Stimulated activated naive B cell treated with anti-CD40 and anti-IgM and Interleukin-4, amounts not matched to agents 10 μg/mL and 1 μg/mL and 100 μg/mL, for 72 hours (primary cell): ENCODE data around the gene LINC01488.

Experiments
- ATAC-seq, 2 donors: fragments of 150-1000 bp; cut with Tn5 transposase; replicated peaks; 2 replicates each; pipeline ENCODE4 v1.10.0; 2021; ENCODE audit warnings: moderate library complexity in 1 of 2
- DNase-seq: peaks from one replicate; pipeline ENCODE4 v3.0.0; 2021
- H3K27ac Mint-ChIP-seq: one replicate; pipeline ENCODE4 v1.8.0; 2022; ENCODE audit warnings: mild to moderate bottlenecking, mixed read lengths
- H3K27me3 Mint-ChIP-seq, 2 donors: one replicate each; pipeline ENCODE4 v1.8.0; 2022; ENCODE audit warnings: mixed read lengths in 2 of 2
- H3K36me3 Mint-ChIP-seq, 2 donors: one replicate each; pipeline ENCODE4 v1.8.0; 2022; ENCODE audit warnings: mixed read lengths in 2 of 2, mild to moderate bottlenecking in 1 of 2
- H3K4me1 Mint-ChIP-seq, 2 donors: one replicate each; pipeline ENCODE4 v1.8.0; 2022; ENCODE audit warnings: mixed read lengths in 2 of 2, mild to moderate bottlenecking in 1 of 2
- H3K4me3 Mint-ChIP-seq, 2 donors: one replicate each; pipeline ENCODE4 v1.8.0; 2022; ENCODE audit warnings: mild to moderate bottlenecking in 2 of 2, mixed read lengths in 2 of 2, moderate library complexity in 1 of 2
- H3K9me3 Mint-ChIP-seq, 2 donors: one replicate each; pipeline ENCODE4 v1.8.0; 2022; ENCODE audit warnings: mixed read lengths in 2 of 2, mild to moderate bottlenecking in 1 of 2

The LINC01488 gene

DNA sequence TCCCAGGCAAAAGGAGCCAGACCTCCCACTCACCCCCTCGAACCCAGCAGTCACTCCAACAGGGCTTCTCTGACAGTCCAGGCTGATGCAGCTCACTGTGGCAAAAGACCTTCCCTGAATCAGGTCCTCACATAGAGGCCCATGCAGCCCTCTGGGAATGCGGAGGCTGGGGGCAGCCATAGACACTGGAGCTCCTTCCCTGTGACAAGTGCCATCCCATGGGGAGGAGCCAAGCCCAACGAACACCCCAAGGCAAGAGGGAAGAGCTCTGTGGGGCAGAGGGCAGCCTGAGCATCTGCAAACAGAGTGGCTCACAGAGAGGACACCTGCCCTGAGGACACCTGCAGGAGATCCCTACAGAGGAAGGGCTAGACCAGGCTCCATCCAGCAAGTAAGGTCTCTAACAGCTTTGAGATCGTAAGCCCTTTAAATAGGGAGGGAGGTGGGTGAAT is at the start of gene LINC01488:
Gene LINC01488 (plus strand): TSS at position 271 of the 452 bp plus-strand sequence.
- ATAC-seq (no peak), DNase-seq (no peak)
- Mint-ChIP-seq H3K27me3 (no peaks in the 10 kb centered on the region), H3K36me3 (no peaks in the 10 kb centered on the region), H3K9me3 (no peaks in the 10 kb centered on the region), H3K4me3 (no peak within 1 kb of the TSS), H3K27ac (no peak within 1 kb of the TSS), H3K4me1 (no peaks in the 10 kb centered on the region)

DNA sequence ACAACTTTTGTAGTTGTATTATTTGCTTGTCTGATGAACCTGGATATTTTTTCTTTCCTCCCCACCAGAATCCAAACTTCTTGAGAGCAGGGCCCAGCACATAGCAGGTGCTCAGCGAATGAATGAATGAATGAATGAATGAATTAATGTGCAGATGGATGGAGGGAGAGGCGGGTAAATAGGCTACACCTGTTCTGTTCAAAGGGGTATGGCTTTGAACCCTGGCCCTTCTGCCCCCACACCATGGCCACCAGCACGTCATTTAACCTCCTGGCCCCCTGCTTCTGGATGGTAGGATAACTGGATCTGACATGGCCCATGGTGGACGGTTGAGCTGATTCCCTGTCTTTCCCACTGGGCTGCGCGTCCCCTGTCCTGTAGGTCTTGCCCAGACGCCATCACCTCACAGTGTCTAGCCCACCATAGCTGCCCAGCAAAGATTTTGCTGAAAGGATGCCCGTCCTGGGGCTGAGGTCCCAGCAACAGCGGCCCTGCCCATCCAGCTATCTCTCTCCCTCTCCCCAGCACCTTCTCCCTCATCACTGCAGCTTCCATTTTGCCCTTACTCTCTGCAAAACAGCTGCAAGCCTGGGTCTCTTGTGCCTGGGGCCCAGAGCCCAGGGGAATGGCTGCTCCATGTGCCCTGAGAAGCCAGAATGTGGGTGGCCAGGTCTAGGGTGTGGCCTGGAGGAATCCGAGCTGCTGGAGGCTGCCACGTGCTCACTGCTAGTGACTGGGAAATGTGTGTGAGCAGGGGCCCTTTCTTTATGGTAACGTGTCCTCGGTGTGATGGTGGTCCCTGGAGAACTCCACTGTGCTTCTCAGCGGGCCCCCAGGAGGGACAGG is 49.3 kb upstream of the LINC01488 start:
- Mint-ChIP-seq H3K4me1 (peaks cover 2 to 12% of the 10 kb centered on the region in 2 donors), H3K27ac (no peak overlapping the region), H3K4me3 (no peak overlapping the region), H3K9me3 (no peaks in the 10 kb centered on the region), H3K27me3 (peaks cover 19 to 20% of the 10 kb centered on the region in 2 donors), H3K36me3 (no peaks in the 10 kb centered on the region)
- no peak for DNase-seq
- no peak for ATAC-seq

DNA sequence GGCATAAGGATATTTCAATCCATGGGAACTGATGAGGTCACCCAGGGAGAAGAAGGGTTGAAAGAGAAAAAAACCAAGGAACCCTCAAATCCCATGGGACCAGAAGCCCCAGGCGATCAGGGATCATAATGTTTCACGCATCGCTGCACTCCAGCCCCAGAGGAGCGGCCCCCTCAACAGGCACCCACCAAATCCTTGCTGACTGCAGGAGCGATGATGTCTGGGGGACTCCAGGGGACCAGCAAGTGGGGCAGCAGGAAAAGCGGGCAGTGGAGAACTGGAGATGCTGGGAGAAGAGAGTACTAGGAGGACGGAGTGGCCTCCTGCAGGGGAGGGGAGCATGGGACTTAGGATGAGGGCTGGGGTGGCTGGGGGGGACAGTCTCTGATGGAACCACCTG is 47.7 kb upstream of the LINC01488 start:
- no peaks in the 10 kb centered on the region for H3K36me3 Mint-ChIP-seq
- peaks cover 19 to 23% of the 10 kb centered on the region in 2 donors for H3K27me3 Mint-ChIP-seq
- ATAC-seq, result no peak
- H3K4me1 Mint-ChIP-seq, result peaks cover 2 to 15% of the 10 kb centered on the region in 2 donors
- no peak overlapping the region for H3K4me3 Mint-ChIP-seq
- H3K27ac Mint-ChIP-seq, result no peak overlapping the region
- H3K9me3 Mint-ChIP-seq, result no peaks in the 10 kb centered on the region
- DNase-seq, result no peak

GRCh38 chr11:69434471-69434931 is 47.0 kb upstream of the LINC01488 start:
- ATAC-seq (no peak), DNase-seq (no peak)
- Mint-ChIP-seq H3K9me3 (no peaks in the 10 kb centered on the region), H3K36me3 (no peaks in the 10 kb centered on the region), H3K4me3 (no peak overlapping the region), H3K4me1 (peaks cover 2 to 15% of the 10 kb centered on the region in 2 donors), H3K27me3 (peaks cover 22 to 30% of the 10 kb centered on the region in 2 donors), H3K27ac (no peak overlapping the region)

DNA sequence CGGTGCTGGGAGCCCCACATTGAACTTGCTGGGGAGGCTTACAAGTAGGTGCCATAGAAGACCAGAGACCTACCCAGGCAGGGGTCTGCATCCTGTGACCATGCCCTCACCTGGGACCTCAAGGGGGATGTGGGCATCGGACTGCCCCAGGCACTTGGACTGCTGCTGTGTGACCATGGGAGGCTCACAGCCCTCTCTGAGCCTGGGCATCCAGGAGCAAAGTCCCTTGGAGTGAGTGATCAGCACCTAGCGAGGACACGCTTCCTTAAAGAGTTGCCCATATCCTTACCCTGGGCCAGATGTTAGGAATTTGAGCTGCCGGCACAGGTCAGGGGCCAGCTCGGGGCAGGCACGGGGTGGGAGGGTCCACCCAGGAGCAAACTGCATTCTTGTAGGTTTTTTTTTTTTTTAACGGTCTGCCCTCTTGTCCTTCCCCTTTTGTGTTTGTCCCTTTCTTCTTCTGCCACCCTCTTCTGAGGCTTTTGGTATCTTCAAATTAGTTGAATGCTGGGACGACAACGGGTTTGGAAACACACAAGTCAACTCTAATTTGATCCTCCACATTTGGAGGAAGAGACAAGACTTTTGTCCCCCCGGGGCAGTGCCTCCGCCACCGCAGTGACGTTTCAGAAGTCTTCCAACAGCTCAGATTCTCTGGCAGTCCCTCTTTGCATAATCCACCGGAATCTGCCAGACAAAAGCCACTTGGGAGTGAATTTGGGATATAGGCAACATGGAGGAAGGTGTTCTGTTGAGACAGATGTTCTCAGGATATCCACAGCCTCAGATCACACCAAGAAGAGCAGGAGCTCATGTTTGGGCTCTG is 46.1 kb upstream of the LINC01488 start:
- H3K27me3 Mint-ChIP-seq, result peaks cover 27 to 30% of the 10 kb centered on the region in 2 donors

GRCh38 chr11:69436041-69436982 is 45.2 kb upstream of the LINC01488 start:
- peak in 1 of 2 donors; percentile 50 for ATAC-seq
- Mint-ChIP-seq H3K27ac (no peak overlapping the region), H3K4me1 (peaks cover 2 to 15% of the 10 kb centered on the region in 2 donors)

More for the DNA sequence above, 46.1 kb upstream of the LINC01488 start:
- Mint-ChIP-seq H3K36me3 (no peaks in the 10 kb centered on the region), H3K9me3 (no peaks in the 10 kb centered on the region), H3K4me1 (peaks cover 2 to 15% of the 10 kb centered on the region in 2 donors), H3K27ac (no peak overlapping the region), H3K4me3 (no peak overlapping the region)
- no peak for DNase-seq
- ATAC-seq, result no peak

DNA sequence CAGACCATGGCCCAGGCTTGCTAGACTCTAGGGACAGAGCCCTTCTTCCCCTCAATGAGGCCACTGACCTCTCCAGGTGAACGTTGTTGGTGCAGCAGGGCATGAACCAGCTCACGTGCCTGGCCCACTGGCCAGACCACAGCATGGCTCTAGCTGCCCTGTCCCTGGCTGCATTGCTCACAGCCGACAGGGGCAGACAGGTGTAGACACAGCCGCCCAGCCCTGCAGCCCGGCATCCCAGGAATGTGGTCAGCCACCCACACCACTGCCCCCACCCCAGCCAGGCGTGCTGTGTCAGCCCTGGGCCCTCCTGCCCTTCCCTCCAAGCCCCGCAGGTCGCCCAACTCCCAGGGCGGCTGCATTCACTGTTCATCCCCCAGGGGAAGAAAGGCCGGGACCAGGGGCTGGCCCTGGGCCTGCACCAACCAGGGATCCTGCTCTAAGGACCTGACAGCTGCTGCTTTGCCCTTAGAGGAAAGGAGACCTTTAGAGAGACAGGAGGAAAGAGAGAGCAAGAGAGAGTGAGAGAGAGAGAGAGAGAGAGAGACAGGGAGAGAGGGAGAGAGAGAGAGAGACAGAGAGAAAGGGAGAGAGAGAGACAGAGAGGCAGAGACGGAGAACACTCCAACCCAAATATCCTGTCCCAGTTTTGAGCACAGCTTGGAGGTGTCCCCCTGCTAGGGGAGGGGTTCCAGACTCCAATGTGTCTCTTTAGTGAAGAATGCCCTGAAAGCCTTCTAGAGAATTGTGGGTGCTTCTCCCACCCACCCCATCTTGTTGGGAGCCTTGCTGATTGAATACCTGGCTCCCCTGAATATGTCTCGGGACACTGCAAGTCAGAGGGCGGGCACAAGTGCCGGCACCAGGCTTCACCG is 44.2 kb upstream of the LINC01488 start:
- no peaks in the 10 kb centered on the region for H3K9me3 Mint-ChIP-seq
- H3K4me1 Mint-ChIP-seq, result peaks cover 0 to 16% of the 10 kb centered on the region in 2 donors
- DNase-seq, result no peak
- no peak overlapping the region for H3K4me3 Mint-ChIP-seq
- no peaks in the 10 kb centered on the region for H3K36me3 Mint-ChIP-seq
- no peak for ATAC-seq
- H3K27ac Mint-ChIP-seq, result no peak overlapping the region
- H3K27me3 Mint-ChIP-seq, result peaks cover 21 to 30% of the 10 kb centered on the region in 2 donors

More at GRCh38 chr11:69436041-69436982, 45.2 kb upstream of the LINC01488 start:
- Mint-ChIP-seq H3K9me3 (no peaks in the 10 kb centered on the region), H3K36me3 (no peaks in the 10 kb centered on the region), H3K4me3 (no peak overlapping the region), H3K27me3 (peaks cover 24 to 30% of the 10 kb centered on the region in 2 donors)
- DNase-seq, result no peak

- DNase-seq, result no peak
- H3K27me3 Mint-ChIP-seq, result peaks cover 21 to 30% of the 10 kb centered on the region in 2 donors
- H3K27ac Mint-ChIP-seq, result no peak overlapping the region
- peaks cover 4 to 22% of the 10 kb centered on the region in 2 donors for H3K4me1 Mint-ChIP-seq
- no peak overlapping the region for H3K4me3 Mint-ChIP-seq
- no peaks in the 10 kb centered on the region for H3K36me3 Mint-ChIP-seq
- no peak for ATAC-seq
- H3K9me3 Mint-ChIP-seq, result no peaks in the 10 kb centered on the region
Measured at GRCh38 chr11:69437876-69438205, 43.6 kb upstream of the LINC01488 start.

DNA sequence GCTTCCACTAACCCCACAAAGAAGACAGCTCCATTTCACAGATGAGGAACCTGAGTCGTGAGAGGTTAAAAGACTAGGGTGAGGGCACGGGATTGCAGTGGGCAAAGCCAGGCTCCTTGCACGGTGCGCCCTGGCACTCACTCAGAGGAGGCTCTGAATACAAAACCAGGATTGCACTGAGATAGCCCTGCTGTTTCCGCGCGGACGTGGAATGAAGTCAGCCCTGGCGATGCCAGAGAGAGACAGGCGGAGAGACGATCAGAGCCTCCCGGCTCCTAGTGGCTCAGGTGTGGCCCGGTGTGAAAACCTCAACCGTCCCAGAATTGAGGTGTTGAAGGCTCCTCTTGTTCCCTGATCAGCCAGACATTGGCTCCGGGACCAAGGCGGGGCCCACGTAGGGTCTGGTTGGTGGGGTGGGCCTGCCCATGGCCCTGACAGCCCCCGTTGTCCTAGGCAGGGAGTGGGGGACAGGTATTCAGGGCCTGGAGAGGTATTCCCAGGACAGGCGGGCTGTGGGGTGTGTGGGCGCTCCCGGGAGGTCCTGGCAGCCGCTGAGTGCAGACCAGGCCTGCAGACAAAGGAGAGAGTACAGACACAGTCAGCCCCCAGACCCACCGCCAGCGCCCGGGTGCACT is 43.1 kb upstream of the LINC01488 start:
- Mint-ChIP-seq H3K27ac (no peak overlapping the region), H3K4me3 (no peak overlapping the region), H3K9me3 (no peaks in the 10 kb centered on the region), H3K27me3 (peaks cover 17 to 26% of the 10 kb centered on the region in 2 donors), H3K4me1 (peaks cover 6 to 28% of the 10 kb centered on the region in 2 donors), H3K36me3 (no peaks in the 10 kb centered on the region)
- DNase-seq, result no peak
- ATAC-seq, result no peak

DNA sequence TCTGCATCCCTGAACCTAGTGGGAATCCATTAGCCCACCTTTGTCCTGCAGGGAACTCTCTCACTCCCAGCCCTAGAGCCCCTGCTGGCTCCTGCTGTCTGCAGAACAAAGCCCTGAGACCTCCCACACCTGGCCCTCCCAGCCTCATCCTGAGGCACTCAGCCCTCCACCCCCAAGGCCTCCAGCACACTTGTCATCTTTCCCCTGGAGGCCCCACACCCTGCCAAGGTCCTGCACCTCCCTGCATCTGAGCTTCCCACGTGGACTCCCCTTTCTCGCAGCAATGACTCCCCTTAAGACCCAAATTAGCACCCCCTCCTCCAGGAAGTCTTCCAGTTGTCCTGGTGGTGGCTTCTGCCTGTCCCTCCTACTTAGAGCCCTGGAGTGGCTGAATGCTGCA is 42.3 kb upstream of the LINC01488 start:
- no peaks in the 10 kb centered on the region for H3K36me3 Mint-ChIP-seq
- peaks cover 11 to 35% of the 10 kb centered on the region in 2 donors for H3K4me1 Mint-ChIP-seq
- no peak for ATAC-seq
- H3K27ac Mint-ChIP-seq, result no peak overlapping the region
- no peaks in the 10 kb centered on the region for H3K9me3 Mint-ChIP-seq
- peaks cover 16 to 19% of the 10 kb centered on the region in 2 donors for H3K27me3 Mint-ChIP-seq
- DNase-seq, result no peak
- no peak overlapping the region for H3K4me3 Mint-ChIP-seq

GRCh38 chr11:69439651-69440464 is 41.6 kb upstream of the LINC01488 start:
- Mint-ChIP-seq H3K4me1 (peaks cover 18 to 41% of the 10 kb centered on the region in 2 donors), H3K27me3 (peaks cover 14 to 16% of the 10 kb centered on the region in 2 donors), H3K27ac (no peak overlapping the region), H3K9me3 (no peaks in the 10 kb centered on the region), H3K4me3 (no peak overlapping the region), H3K36me3 (no peaks in the 10 kb centered on the region)
- no peak for ATAC-seq
- DNase-seq, result no peak

GRCh38 chr11:69440876-69441275 is 40.6 kb upstream of the LINC01488 start:
- Mint-ChIP-seq H3K36me3 (no peaks in the 10 kb centered on the region), H3K27ac (no peak overlapping the region), H3K9me3 (no peaks in the 10 kb centered on the region), H3K4me1 (peaks cover 18 to 41% of the 10 kb centered on the region in 2 donors), H3K27me3 (peaks cover 11 to 13% of the 10 kb centered on the region in 2 donors), H3K4me3 (no peak overlapping the region)
- no peak for DNase-seq
- ATAC-seq, result no peak
